DOHH2 (cell line): ENCODE data around the gene ZNRF1.

ENCODE experiments used
- H3F3A ChIP-seq: fragments of 200-600 bp; sonication (generic), shearing (Covaris generic); 2 replicates; pipeline ENCODE4 v1.6.0; 2016; ENCODE audit warnings: antibody characterized with exemption, mild to moderate bottlenecking; ENCODE audit not compliant: control insufficient read depth, insufficient read depth
- H3K27ac ChIP-seq: fragments of 200-600 bp; sonication (generic); 2 replicates; pipeline ENCODE4 v1.5.1; 2014; ENCODE audit warnings: low read depth, mild to moderate bottlenecking, low read length, moderate library complexity
- H3K27me3 ChIP-seq: fragments of 200-600 bp; sonication (generic); 2 replicates; pipeline ENCODE4 v1.6.1; 2014; ENCODE audit warnings: mild to moderate bottlenecking, low read length, mixed read lengths; ENCODE audit not compliant: control insufficient read depth
- H3K36me3 ChIP-seq: fragments of 200-600 bp; sonication (generic); 2 replicates; pipeline ENCODE4 v1.6.1; 2014; ENCODE audit warnings: mild to moderate bottlenecking, low read length, moderate library complexity, mixed read lengths; ENCODE audit not compliant: control insufficient read depth
- H3K4me1 ChIP-seq: fragments of 200-600 bp; sonication (generic); 2 replicates; pipeline ENCODE4 v1.6.1; 2014; ENCODE audit warnings: mild to moderate bottlenecking, low read length, mixed read lengths; ENCODE audit not compliant: control insufficient read depth
- H3K4me2 ChIP-seq: fragments of 200-600 bp; sonication (generic); 2 replicates; pipeline ENCODE4 v1.6.0; 2014; ENCODE audit warnings: mild to moderate bottlenecking, low read length, moderate library complexity
- H3K4me3 ChIP-seq: fragments of 200-600 bp; sonication (generic); 2 replicates; pipeline ENCODE4 v1.5.1; 2014; ENCODE audit warnings: mild to moderate bottlenecking, low read length, mixed read lengths
- H3K79me2 ChIP-seq: fragments of 200-600 bp; sonication (generic); 2 replicates; pipeline ENCODE4 v1.6.1; 2014; ENCODE audit warnings: mild to moderate bottlenecking, low read length, mixed read lengths; ENCODE audit not compliant: control insufficient read depth
- H3K9me2 ChIP-seq: fragments of 200-600 bp; sonication (generic); replicated peaks from 2 replicates; pipeline ENCODE4 v1.6.1; 2014; ENCODE audit warnings: mild to moderate bottlenecking, low read length, mixed read lengths; ENCODE audit not compliant: control insufficient read depth
- H3K9me3 ChIP-seq: fragments of 200-600 bp; sonication (generic); 2 replicates; pipeline ENCODE4 v1.6.1; 2014; ENCODE audit warnings: antibody characterized with exemption, low read length, mixed read lengths; ENCODE audit not compliant: control insufficient read depth, insufficient read depth
- H4K20me1 ChIP-seq: fragments of 200-600 bp; sonication (generic); 2 replicates; pipeline ENCODE4 v1.6.0; 2014; ENCODE audit warnings: low read depth, mild to moderate bottlenecking, antibody characterized with exemption, low read length, moderate library complexity; ENCODE audit not compliant: control insufficient read depth, insufficient read depth
- CTCF ChIP-seq: fragments of 200-600 bp; sonication (generic); IDR thresholded peaks from one replicate; pipeline ENCODE4 v1.5.1; 2014; ENCODE audit warnings: antibody characterized with exemption, mild to moderate bottlenecking, low read depth, low read length; ENCODE audit not compliant: poor library complexity, severe bottlenecking
- EZH2phosphoT487 ChIP-seq: fragments of 200-600 bp; sonication (generic); IDR thresholded peaks from 2 replicates; pipeline ENCODE4 v1.6.1; 2017; ENCODE audit warnings: borderline replicate concordance, mild to moderate bottlenecking, antibody characterized with exemption, low read length, moderate library complexity, mixed read lengths

The ZNRF1 gene

GRCh38 chr16:74998481-74999218 is at the start of gene ZNRF1:
Gene ZNRF1, plus strand, starts transcription at chr16:74999024. Its CDS starts 648 bp downstream, at chr16:74999672.
- TF ChIP-seq EZH2phosphoT487, result no peak
- peak; percentile 82 for TF ChIP-seq CTCF
- H3K36me3 ChIP-seq, result no peaks in the 10 kb centered on the region

GRCh38 chr16:74949309-74949708 is 49.5 kb upstream of the ZNRF1 start:
- Histone ChIP-seq H3K9me3 (no peaks in the 10 kb centered on the region), H3K27me3 (no peaks in the 10 kb centered on the region), H3K36me3 (peaks cover 8% of the 10 kb centered on the region), H3K4me2 (no peak overlapping the region), H4K20me1 (no peaks in the 10 kb centered on the region), H3K79me2 (no peaks in the 10 kb centered on the region), H3K27ac (no peak overlapping the region), H3F3A (no peaks in the 10 kb centered on the region), H3K4me3 (no peak overlapping the region), H3K4me1 (no peaks in the 10 kb centered on the region), H3K9me2 (no peaks in the 10 kb centered on the region)
- no peak for TF ChIP-seq EZH2phosphoT487
- no peak for TF ChIP-seq CTCF

More at GRCh38 chr16:74998481-74999218, at the start of gene ZNRF1:
- Histone ChIP-seq H3K9me3 (no peaks in the 10 kb centered on the region), H3K79me2 (peaks cover 30% of the 10 kb centered on the region), H3K27me3 (peaks cover 31% of the 10 kb centered on the region), H3K27ac (no peak within 1 kb of the TSS), H3K4me2 (peak within 1 kb of the TSS; percentile 99), H3K4me3 (peak within 1 kb of the TSS; percentile 92), H3F3A (no peaks in the 10 kb centered on the region), H4K20me1 (0 out of 2 replicates have a peak, but pooled peaks cover 4% of the 10 kb centered on the region), H3K4me1 (peaks cover 42% of the 10 kb centered on the region), H3K9me2 (no peaks in the 10 kb centered on the region)

- Histone ChIP-seq H3K9me3 (no peaks in the 10 kb centered on the region), H4K20me1 (no peaks in the 10 kb centered on the region), H3K79me2 (no peaks in the 10 kb centered on the region), H3F3A (no peaks in the 10 kb centered on the region), H3K9me2 (no peaks in the 10 kb centered on the region), H3K4me2 (no peak overlapping the region), H3K4me1 (no peaks in the 10 kb centered on the region), H3K36me3 (peaks cover 8% of the 10 kb centered on the region), H3K27ac (no peak overlapping the region), H3K27me3 (no peaks in the 10 kb centered on the region), H3K4me3 (no peak overlapping the region)
- TF ChIP-seq EZH2phosphoT487, result no peak
- no peak for TF ChIP-seq CTCF
Measured at GRCh38 chr16:74950511-74950910, 48.3 kb upstream of the ZNRF1 start.
